ENCODE data around the gene AKAP6.

DNA sequence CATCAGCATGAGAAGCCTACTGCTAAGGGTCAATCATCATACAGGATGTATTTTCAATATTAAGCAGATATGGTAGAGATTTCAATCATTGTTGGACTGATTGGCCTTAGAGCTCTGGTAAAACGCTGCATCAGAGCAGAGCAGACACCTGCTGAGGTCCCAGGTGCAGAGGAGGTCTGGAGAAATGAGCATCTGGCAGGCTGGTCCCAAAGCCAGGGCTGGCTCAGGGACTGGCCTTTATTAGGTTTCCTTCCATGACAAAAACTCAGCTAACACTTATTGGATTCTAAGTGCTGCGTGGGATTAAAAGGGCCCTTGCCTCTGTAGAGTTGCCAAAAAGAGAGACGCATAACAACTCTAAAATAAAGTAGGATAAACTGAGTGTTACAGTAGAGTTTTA, 29.7 kb downstream of the AKAP6 start:
- TF ChIP-seq, protein P1, sequence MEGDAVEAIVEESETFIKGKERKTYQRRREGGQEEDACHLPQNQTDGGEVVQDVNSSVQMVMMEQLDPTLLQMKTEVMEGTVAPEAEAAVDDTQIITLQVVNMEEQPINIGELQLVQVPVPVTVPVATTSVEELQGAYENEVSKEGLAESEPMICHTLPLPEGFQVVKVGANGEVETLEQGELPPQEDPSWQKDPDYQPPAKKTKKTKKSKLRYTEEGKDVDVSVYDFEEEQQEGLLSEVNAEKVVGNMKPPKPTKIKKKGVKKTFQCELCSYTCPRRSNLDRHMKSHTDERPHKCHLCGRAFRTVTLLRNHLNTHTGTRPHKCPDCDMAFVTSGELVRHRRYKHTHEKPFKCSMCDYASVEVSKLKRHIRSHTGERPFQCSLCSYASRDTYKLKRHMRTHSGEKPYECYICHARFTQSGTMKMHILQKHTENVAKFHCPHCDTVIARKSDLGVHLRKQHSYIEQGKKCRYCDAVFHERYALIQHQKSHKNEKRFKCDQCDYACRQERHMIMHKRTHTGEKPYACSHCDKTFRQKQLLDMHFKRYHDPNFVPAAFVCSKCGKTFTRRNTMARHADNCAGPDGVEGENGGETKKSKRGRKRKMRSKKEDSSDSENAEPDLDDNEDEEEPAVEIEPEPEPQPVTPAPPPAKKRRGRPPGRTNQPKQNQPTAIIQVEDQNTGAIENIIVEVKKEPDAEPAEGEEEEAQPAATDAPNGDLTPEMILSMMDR (IDR thresholded peaks at IDR 0.05 in 2 of 3, conservative IDR thresholded peaks at IDR 0.05 in 1 of 3; ENCODE audit: borderline replicate concordance in 1 of 3, insufficient read depth in 1 of 3, low read depth in 2 of 3, low read length in 2 of 3), result no peak
- TF ChIP-seq POLR2A (IDR thresholded peaks at IDR 0.05; ENCODE audit: borderline replicate concordance, extremely low read depth, insufficient read depth, insufficient read length), result no peak
- TF ChIP-seq CBX3 (IDR thresholded peaks at IDR 0.05; ENCODE audit: low read depth), result no peak
- no peak for TF ChIP-seq EZH2 (IDR thresholded peaks at IDR 0.05)
- no peak for TF ChIP-seq SP1 (IDR thresholded peaks at IDR 0.05; ENCODE audit: low read depth)
- no peak for TF ChIP-seq POLR2AphosphoS5 (IDR thresholded peaks at IDR 0.05; ENCODE audit: low read depth, low read length)
- TF ChIP-seq RAD21 (IDR thresholded peaks at IDR 0.05; ENCODE audit: low read depth), result no peak
- TF ChIP-seq FOSL1 (IDR thresholded peaks at IDR 0.05; ENCODE audit: low read depth), result no peak
